ENCODE measurements around the gene KIAA0232. TPM values are rescaled to one million over a fixed set of nuclear protein-coding genes. Genes with fewer than 3 reads are reported as not detected.
"Not testable (repeated sequence)": the region's sequence is repeated elsewhere in the genome, so short reads cannot be mapped to it uniquely, and the experiment has no call there.

Gene KIAA0232
- total RNA-seq, 1 experiment from 2014 or later, result 10.9 TPM

- Histone ChIP-seq H2AFZ (ENCODE audit: low read length) (no peak overlapping the region), H3K9ac (ENCODE audit: low read length) (no peak overlapping the region), H3K79me2 (ENCODE audit: low read length) (no peaks in the 10 kb centered on the region), H3K27ac (ENCODE audit: low read length) (no peak overlapping the region), H3K4me2 (ENCODE audit: low read depth, low read length, poor library complexity, severe bottlenecking) (no peak overlapping the region), H3K27me3 (ENCODE audit: low read length) (no peaks in the 10 kb centered on the region), H3K9me2 (replicated peaks; ENCODE audit: insufficient read depth, low read length) (no peaks in the 10 kb centered on the region), H3K9me3 (ENCODE audit: low read length) (no peaks in the 10 kb centered on the region), H3K4me1 (ENCODE audit: low read length) (no peaks in the 10 kb centered on the region), H3K36me3 (ENCODE audit: insufficient read depth, low read length) (no peaks in the 10 kb centered on the region), H3K4me3 (ENCODE audit: low read length) (no peak overlapping the region), H4K20me1 (ENCODE audit: insufficient read depth, low read depth, low read length) (no peaks in the 10 kb centered on the region)
- DNase-seq, result no peak
Measured at GRCh38 chr4:6753103-6753560, 29.4 kb upstream of the KIAA0232 start.

- Histone ChIP-seq H4K20me1 (ENCODE audit: insufficient read depth, low read depth, low read length) (no peaks in the 10 kb centered on the region), H2AFZ (ENCODE audit: low read length) (no peak overlapping the region), H3K4me1 (ENCODE audit: low read length) (no peaks in the 10 kb centered on the region), H3K79me2 (ENCODE audit: low read length) (no peaks in the 10 kb centered on the region), H3K9me3 (ENCODE audit: low read length) (no peaks in the 10 kb centered on the region), H3K36me3 (ENCODE audit: insufficient read depth, low read length) (no peaks in the 10 kb centered on the region), H3K27ac (ENCODE audit: low read length) (no peak overlapping the region), H3K4me2 (ENCODE audit: low read depth, low read length, poor library complexity, severe bottlenecking) (no peak overlapping the region), H3K9me2 (replicated peaks; ENCODE audit: insufficient read depth, low read length) (no peaks in the 10 kb centered on the region), H3K9ac (ENCODE audit: low read length) (no peak overlapping the region), H3K4me3 (ENCODE audit: low read length) (no peak overlapping the region), H3K27me3 (ENCODE audit: low read length) (no peaks in the 10 kb centered on the region)
- DNase-seq, result no peak
Measured at GRCh38 chr4:6753891-6754290, 28.6 kb upstream of the KIAA0232 start.

GRCh38 chr4:6754481-6755087 is 27.9 kb upstream of the KIAA0232 start:
- H3K4me3 ChIP-seq (ENCODE audit: low read length), result no peak overlapping the region
- no peaks in the 10 kb centered on the region for H3K27me3 ChIP-seq (ENCODE audit: low read length)
- no peak overlapping the region for H2AFZ ChIP-seq (ENCODE audit: low read length)
- no peaks in the 10 kb centered on the region for H4K20me1 ChIP-seq (ENCODE audit: insufficient read depth, low read depth, low read length)
- H3K27ac ChIP-seq (ENCODE audit: low read length), result no peak overlapping the region
- H3K79me2 ChIP-seq (ENCODE audit: low read length), result no peaks in the 10 kb centered on the region
- no peaks in the 10 kb centered on the region for H3K9me3 ChIP-seq (ENCODE audit: low read length)
- no peak overlapping the region for H3K4me2 ChIP-seq (ENCODE audit: low read depth, low read length, poor library complexity, severe bottlenecking)
- H3K9me2 ChIP-seq (replicated peaks; ENCODE audit: insufficient read depth, low read length), result no peaks in the 10 kb centered on the region
- H3K9ac ChIP-seq (ENCODE audit: low read length), result no peak overlapping the region
- H3K36me3 ChIP-seq (ENCODE audit: insufficient read depth, low read length), result no peaks in the 10 kb centered on the region
- DNase-seq, result no peak
- no peaks in the 10 kb centered on the region for H3K4me1 ChIP-seq (ENCODE audit: low read length)

- H3K9ac ChIP-seq (ENCODE audit: low read length), result no peak overlapping the region
- H4K20me1 ChIP-seq (ENCODE audit: insufficient read depth, low read depth, low read length), result no peaks in the 10 kb centered on the region
Measured at GRCh38 chr4:6755088-6755753, 27.3 kb upstream of the KIAA0232 start.

GRCh38 chr4:6756345-6756744 is 26.2 kb upstream of the KIAA0232 start:
- H3K27me3 ChIP-seq (ENCODE audit: low read length); H2AFZ ChIP-seq (ENCODE audit: low read length); H3K79me2 ChIP-seq (ENCODE audit: low read length); H3K9ac ChIP-seq (ENCODE audit: low read length); H3K9me2 ChIP-seq (replicated peaks; ENCODE audit: insufficient read depth, low read length); H3K27ac ChIP-seq (ENCODE audit: low read length); H3K4me3 ChIP-seq (ENCODE audit: low read length); H4K20me1 ChIP-seq (ENCODE audit: insufficient read depth, low read depth, low read length); H3K36me3 ChIP-seq (ENCODE audit: insufficient read depth, low read length); H3K9me3 ChIP-seq (ENCODE audit: low read length); H3K4me1 ChIP-seq (ENCODE audit: low read length); H3K4me2 ChIP-seq (ENCODE audit: low read depth, low read length, poor library complexity, severe bottlenecking); DNase-seq: not testable (repeated sequence)

More at GRCh38 chr4:6755088-6755753, 27.3 kb upstream of the KIAA0232 start:
- no peak overlapping the region for H2AFZ ChIP-seq (ENCODE audit: low read length)
- no peaks in the 10 kb centered on the region for H3K4me1 ChIP-seq (ENCODE audit: low read length)
- H3K79me2 ChIP-seq (ENCODE audit: low read length), result no peaks in the 10 kb centered on the region
- H3K27ac ChIP-seq (ENCODE audit: low read length), result no peak overlapping the region
- no peak overlapping the region for H3K4me2 ChIP-seq (ENCODE audit: low read depth, low read length, poor library complexity, severe bottlenecking)
- no peaks in the 10 kb centered on the region for H3K36me3 ChIP-seq (ENCODE audit: insufficient read depth, low read length)
- H3K4me3 ChIP-seq (ENCODE audit: low read length), result no peak overlapping the region
- no peak for DNase-seq
- H3K9me3 ChIP-seq (ENCODE audit: low read length), result no peaks in the 10 kb centered on the region
- H3K9me2 ChIP-seq (replicated peaks; ENCODE audit: insufficient read depth, low read length), result no peaks in the 10 kb centered on the region
- no peaks in the 10 kb centered on the region for H3K27me3 ChIP-seq (ENCODE audit: low read length)

GRCh38 chr4:6758728-6759127 is 23.8 kb upstream of the KIAA0232 start:
- no peaks in the 10 kb centered on the region for H3K27me3 ChIP-seq (ENCODE audit: low read length)
- no peaks in the 10 kb centered on the region for H3K9me3 ChIP-seq (ENCODE audit: low read length)
- no peak overlapping the region for H3K27ac ChIP-seq (ENCODE audit: low read length)
- H2AFZ ChIP-seq (ENCODE audit: low read length), result no peak overlapping the region
- no peaks in the 10 kb centered on the region for H3K79me2 ChIP-seq (ENCODE audit: low read length)
- DNase-seq, result no peak
- H3K9ac ChIP-seq (ENCODE audit: low read length), result no peak overlapping the region
- H3K4me2 ChIP-seq (ENCODE audit: low read depth, low read length, poor library complexity, severe bottlenecking), result no peak overlapping the region
- H4K20me1 ChIP-seq (ENCODE audit: insufficient read depth, low read depth, low read length), result no peaks in the 10 kb centered on the region
- H3K36me3 ChIP-seq (ENCODE audit: insufficient read depth, low read length), result no peaks in the 10 kb centered on the region
- H3K4me3 ChIP-seq (ENCODE audit: low read length), result no peak overlapping the region
- H3K4me1 ChIP-seq (ENCODE audit: low read length), result no peaks in the 10 kb centered on the region
- no peaks in the 10 kb centered on the region for H3K9me2 ChIP-seq (replicated peaks; ENCODE audit: insufficient read depth, low read length)

- Histone ChIP-seq H2AFZ (ENCODE audit: low read length) (no peak overlapping the region), H3K9me2 (replicated peaks; ENCODE audit: insufficient read depth, low read length) (no peaks in the 10 kb centered on the region), H3K9ac (ENCODE audit: low read length) (no peak overlapping the region), H3K27me3 (ENCODE audit: low read length) (no peaks in the 10 kb centered on the region), H3K4me2 (ENCODE audit: low read depth, low read length, poor library complexity, severe bottlenecking) (no peak overlapping the region), H3K27ac (ENCODE audit: low read length) (no peak overlapping the region), H4K20me1 (ENCODE audit: insufficient read depth, low read depth, low read length) (no peaks in the 10 kb centered on the region), H3K36me3 (ENCODE audit: insufficient read depth, low read length) (no peaks in the 10 kb centered on the region), H3K79me2 (ENCODE audit: low read length) (no peaks in the 10 kb centered on the region), H3K4me1 (ENCODE audit: low read length) (no peaks in the 10 kb centered on the region), H3K4me3 (ENCODE audit: low read length) (no peak overlapping the region), H3K9me3 (ENCODE audit: low read length) (no peaks in the 10 kb centered on the region)
- no peak for DNase-seq
Measured at GRCh38 chr4:6760865-6761264, 21.7 kb upstream of the KIAA0232 start.

GRCh38 chr4:6761649-6762615 is 20.6 kb upstream of the KIAA0232 start:
- Histone ChIP-seq H3K9ac (ENCODE audit: low read length) (no peak overlapping the region), H3K4me1 (ENCODE audit: low read length) (no peaks in the 10 kb centered on the region), H3K4me3 (ENCODE audit: low read length) (no peak overlapping the region), H3K9me3 (ENCODE audit: low read length) (no peaks in the 10 kb centered on the region), H3K27me3 (ENCODE audit: low read length) (no peaks in the 10 kb centered on the region), H3K4me2 (ENCODE audit: low read depth, low read length, poor library complexity, severe bottlenecking) (no peak overlapping the region), H3K36me3 (ENCODE audit: insufficient read depth, low read length) (no peaks in the 10 kb centered on the region), H4K20me1 (ENCODE audit: insufficient read depth, low read depth, low read length) (no peaks in the 10 kb centered on the region), H3K9me2 (replicated peaks; ENCODE audit: insufficient read depth, low read length) (no peaks in the 10 kb centered on the region), H3K27ac (ENCODE audit: low read length) (no peak overlapping the region), H2AFZ (ENCODE audit: low read length) (no peak overlapping the region), H3K79me2 (ENCODE audit: low read length) (no peaks in the 10 kb centered on the region)
- DNase-seq, result no peak

Measured in Karpas-422 (cell line).